Neural progenitor cell (in vitro differentiated cells): Measurements from ENCODE around the gene HOGA1. TPM values are rescaled to one million over a fixed set of nuclear protein-coding genes. Genes with fewer than 3 reads are reported as not detected.
A peak's percentile ranks its signal among the peaks of the same experiment; 100 is the strongest.
"Not testable (repeated sequence)": the region's sequence is repeated elsewhere in the genome, so short reads cannot be mapped to it uniquely, and the experiment has no call there.

Experiments
- DNase-seq: peaks from one replicate; pipeline ENCODE4 v3.0.0-alpha.2; 2016; ENCODE audit warnings: low spot score
- H2AFZ ChIP-seq: fragments of 200-600 bp; sonication (generic); replicated peaks from 2 replicates; pipeline ENCODE4 v1.6.1; 2016; ENCODE audit warnings: antibody characterized with exemption
- H3F3A ChIP-seq: fragments of 200-600 bp; sonication (generic); 2 replicates; pipeline ENCODE4 v1.6.1; 2016; ENCODE audit warnings: antibody characterized with exemption, low read depth
- H3K27ac ChIP-seq: fragments of 200-600 bp; sonication (generic); 2 replicates; pipeline ENCODE4 v1.5.1; 2016; ENCODE audit warnings: mild to moderate bottlenecking
- H3K27me3 ChIP-seq: fragments of 200-600 bp; sonication (generic); 2 replicates; pipeline ENCODE4 v1.6.1; 2016; ENCODE audit warnings: mild to moderate bottlenecking, moderate library complexity
- H3K36me3 ChIP-seq: fragments of 200-600 bp; sonication (generic); 2 replicates; pipeline ENCODE4 v1.5.1; 2016
- H3K4me1 ChIP-seq: fragments of 200-600 bp; sonication (generic); 2 replicates; pipeline ENCODE4 v1.6.1; 2016; ENCODE audit warnings: mixed run types
- H3K4me2 ChIP-seq: fragments of 200-600 bp; sonication (generic); 2 replicates; pipeline ENCODE4 v1.6.1; 2016
- H3K4me3 ChIP-seq: fragments of 200-600 bp; sonication (generic); 2 replicates; pipeline ENCODE4 v1.5.1; 2016
- H3K79me2 ChIP-seq: fragments of 200-600 bp; sonication (generic); 2 replicates; pipeline ENCODE4 v1.6.1; 2016; ENCODE audit warnings: low read depth
- H3K9ac ChIP-seq: fragments of 200-600 bp; sonication (generic); 2 replicates; pipeline ENCODE4 v1.6.1; 2016
- H3K9me3 ChIP-seq: fragments of 200-600 bp; sonication (generic); 2 replicates; pipeline ENCODE4 v1.5.1; 2016; ENCODE audit warnings: low read depth
- H4K20me1 ChIP-seq: fragments of 200-600 bp; sonication (generic); 2 replicates; pipeline ENCODE4 v1.6.1; 2016; ENCODE audit warnings: low read depth
- H3K27ac Mint-ChIP-seq: 3 replicates; pipeline ENCODE4 v1.8.0; 2021; ENCODE audit warnings: mixed read lengths
- H3K27me3 Mint-ChIP-seq: 2 replicates; pipeline ENCODE4 v1.8.0; 2022; ENCODE audit warnings: low read depth, mild to moderate bottlenecking, inconsistent platforms, moderate library complexity, mixed read lengths; ENCODE audit not compliant: insufficient read depth
- H3K36me3 Mint-ChIP-seq: 3 replicates; pipeline ENCODE4 v1.8.0; 2021; ENCODE audit warnings: mixed read lengths
- H3K4me1 Mint-ChIP-seq: 3 replicates; pipeline ENCODE4 v1.8.0; 2021; ENCODE audit warnings: mixed read lengths
- H3K4me3 Mint-ChIP-seq: 3 replicates; pipeline ENCODE4 v1.8.0; 2021; ENCODE audit warnings: mild to moderate bottlenecking, moderate library complexity, mixed read lengths
- H3K9me3 Mint-ChIP-seq: 3 replicates; pipeline ENCODE4 v1.8.0; 2020; ENCODE audit warnings: mixed read lengths
- EZH2 ChIP-seq: fragments of 200-600 bp; sonication (generic); IDR thresholded peaks from 2 replicates; pipeline ENCODE4 v1.6.1; 2017; ENCODE audit warnings: antibody characterized with exemption, mild to moderate bottlenecking, moderate library complexity
- EZH2phosphoT487 ChIP-seq: fragments of 200-600 bp; sonication (generic); IDR thresholded peaks from 2 replicates; pipeline ENCODE4 v1.6.1; 2017; ENCODE audit warnings: antibody characterized with exemption
- total RNA-seq: library from RNA; depleted of rRNA; stranded (reverse); fragments of >200 nt; gene quantifications from 2 replicates; pipeline ENCODE4 v1.2.3, GENCODE V29; 2015; ENCODE audit warnings: low replicate concordance
- TF ChIP-seq, protein P1 (sequence below): fragments of 200-600 bp; sonication (generic); IDR thresholded peaks from 2 replicates; pipeline ENCODE4 v1.5.1; 2017; ENCODE audit warnings: antibody characterized with exemption, mild to moderate bottlenecking

Gene HOGA1
- total RNA-seq, 1 donor from 2014 or later, result 0.17 TPM

DNA sequence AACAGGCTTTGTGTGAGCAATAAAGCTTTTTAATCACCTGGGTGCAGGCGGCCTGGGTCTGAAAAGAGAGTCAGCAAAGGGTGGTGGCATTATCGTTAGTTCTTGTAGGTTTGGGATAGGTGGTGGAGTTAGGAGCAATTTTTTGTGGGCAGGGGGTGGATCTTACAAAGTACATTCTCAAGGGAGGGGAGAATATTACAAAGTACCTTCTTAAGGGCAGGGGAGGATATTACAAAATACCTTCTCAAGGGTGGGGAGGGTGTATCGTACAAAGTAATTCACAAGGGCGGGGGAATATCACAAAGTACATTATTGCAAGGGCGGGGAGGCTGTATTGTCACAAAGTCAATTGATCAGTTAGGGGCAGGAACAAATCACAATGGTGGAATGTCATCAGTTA is 21.9 kb upstream of the HOGA1 start:
- not testable (repeated sequence) for H3K9me3 Mint-ChIP-seq, H3K4me3 ChIP-seq, H3K4me2 ChIP-seq, H3K4me3 Mint-ChIP-seq, H3K4me1 Mint-ChIP-seq, DNase-seq, H2AFZ ChIP-seq, H3K4me1 ChIP-seq, H3K9ac ChIP-seq, H3K27ac Mint-ChIP-seq, H3K27me3 Mint-ChIP-seq, H3K9me3 ChIP-seq, H3K36me3 ChIP-seq, H3K27ac ChIP-seq, H3K36me3 Mint-ChIP-seq, H3F3A ChIP-seq, H3K79me2 ChIP-seq, H3K27me3 ChIP-seq, H4K20me1 ChIP-seq

DNA sequence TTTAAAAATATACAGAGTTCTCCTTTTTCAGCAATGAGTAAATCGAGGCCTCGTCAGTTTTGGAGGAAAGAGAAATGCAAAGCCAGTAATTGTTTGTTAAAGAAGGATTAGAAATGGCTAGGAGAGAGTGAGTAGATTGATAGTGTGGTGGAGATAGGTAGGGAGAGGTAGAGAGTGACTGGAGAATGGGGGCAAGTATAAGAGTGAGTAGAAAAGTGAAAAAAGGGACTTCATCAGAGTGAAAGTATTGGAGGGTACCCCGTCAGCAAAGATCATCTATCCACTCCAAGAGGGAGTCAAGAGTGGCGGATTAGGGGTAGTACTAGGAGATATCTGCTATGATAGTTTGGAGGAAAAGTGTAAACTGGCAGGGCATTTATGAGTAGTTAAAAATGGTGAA is 20.9 kb upstream of the HOGA1 start:
- H3K4me3 Mint-ChIP-seq, result no peak overlapping the region
- Histone ChIP-seq H3K9me3 (no peaks in the 10 kb centered on the region), H3K79me2 (no peaks in the 10 kb centered on the region), H4K20me1 (no peaks in the 10 kb centered on the region), H3K36me3 (no peaks in the 10 kb centered on the region), H3K27me3 (no peaks in the 10 kb centered on the region), H3K9ac (no peak overlapping the region), H2AFZ (no peak overlapping the region), H3K27ac (no peak overlapping the region), H3K4me1 (no peaks in the 10 kb centered on the region), H3K4me3 (no peak overlapping the region), H3F3A (no peaks in the 10 kb centered on the region), H3K4me2 (no peak overlapping the region)
- DNase-seq, result no peak
- H3K27ac Mint-ChIP-seq, result no peak overlapping the region
- peaks cover 8% of the 10 kb centered on the region for H3K4me1 Mint-ChIP-seq
- H3K9me3 Mint-ChIP-seq, result peaks cover 3% of the 10 kb centered on the region
- H3K27me3 Mint-ChIP-seq, result no peaks in the 10 kb centered on the region
- TF ChIP-seq, protein P1, sequence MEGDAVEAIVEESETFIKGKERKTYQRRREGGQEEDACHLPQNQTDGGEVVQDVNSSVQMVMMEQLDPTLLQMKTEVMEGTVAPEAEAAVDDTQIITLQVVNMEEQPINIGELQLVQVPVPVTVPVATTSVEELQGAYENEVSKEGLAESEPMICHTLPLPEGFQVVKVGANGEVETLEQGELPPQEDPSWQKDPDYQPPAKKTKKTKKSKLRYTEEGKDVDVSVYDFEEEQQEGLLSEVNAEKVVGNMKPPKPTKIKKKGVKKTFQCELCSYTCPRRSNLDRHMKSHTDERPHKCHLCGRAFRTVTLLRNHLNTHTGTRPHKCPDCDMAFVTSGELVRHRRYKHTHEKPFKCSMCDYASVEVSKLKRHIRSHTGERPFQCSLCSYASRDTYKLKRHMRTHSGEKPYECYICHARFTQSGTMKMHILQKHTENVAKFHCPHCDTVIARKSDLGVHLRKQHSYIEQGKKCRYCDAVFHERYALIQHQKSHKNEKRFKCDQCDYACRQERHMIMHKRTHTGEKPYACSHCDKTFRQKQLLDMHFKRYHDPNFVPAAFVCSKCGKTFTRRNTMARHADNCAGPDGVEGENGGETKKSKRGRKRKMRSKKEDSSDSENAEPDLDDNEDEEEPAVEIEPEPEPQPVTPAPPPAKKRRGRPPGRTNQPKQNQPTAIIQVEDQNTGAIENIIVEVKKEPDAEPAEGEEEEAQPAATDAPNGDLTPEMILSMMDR, result no peak
- TF ChIP-seq EZH2 (no peak), EZH2phosphoT487 (no peak)
- H3K36me3 Mint-ChIP-seq, result peaks cover 1% of the 10 kb centered on the region

DNA sequence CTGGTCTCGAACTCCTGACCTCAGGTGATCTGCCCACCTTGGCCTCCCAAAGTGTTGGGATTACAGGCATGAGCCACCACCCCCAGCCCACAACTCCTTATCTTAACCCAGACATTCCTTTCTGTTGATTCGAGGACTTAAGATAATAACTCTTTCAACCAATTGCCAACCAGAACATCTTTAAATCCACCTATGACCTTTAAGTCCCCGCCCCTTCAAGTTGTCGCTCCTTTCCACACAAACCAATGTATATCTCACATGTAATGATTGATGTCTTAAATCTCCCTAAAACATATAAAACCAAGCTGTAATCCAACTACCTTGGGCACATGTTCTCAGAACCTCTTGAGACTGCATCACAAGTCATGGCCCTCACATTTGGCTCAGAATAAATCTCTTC is 19.4 kb upstream of the HOGA1 start:
- no peak for DNase-seq
- Mint-ChIP-seq H3K4me1 (peaks cover 8% of the 10 kb centered on the region), H3K36me3 (peaks cover 1% of the 10 kb centered on the region), H3K27me3 (peaks cover 4% of the 10 kb centered on the region), H3K9me3 (peaks cover 3% of the 10 kb centered on the region), H3K4me3 (no peak overlapping the region), H3K27ac (no peak overlapping the region)
- no peak for TF ChIP-seq EZH2phosphoT487
- H2AFZ ChIP-seq, result no peak overlapping the region
- no peaks in the 10 kb centered on the region for H3K9me3 ChIP-seq
- H3F3A ChIP-seq, result no peaks in the 10 kb centered on the region
- H3K27me3 ChIP-seq, result no peaks in the 10 kb centered on the region
- H3K27ac ChIP-seq, result no peak overlapping the region
- H3K9ac ChIP-seq, result no peak overlapping the region
- H3K4me1 ChIP-seq, result no peaks in the 10 kb centered on the region
- no peaks in the 10 kb centered on the region for H3K36me3 ChIP-seq
- no peaks in the 10 kb centered on the region for H4K20me1 ChIP-seq
- no peaks in the 10 kb centered on the region for H3K79me2 ChIP-seq
- no peak overlapping the region for H3K4me3 ChIP-seq
- no peak overlapping the region for H3K4me2 ChIP-seq

- Histone ChIP-seq H3K79me2 (no peaks in the 10 kb centered on the region), H3K4me2 (no peak overlapping the region), H3K4me3 (no peak overlapping the region), H3F3A (no peaks in the 10 kb centered on the region), H2AFZ (no peak overlapping the region), H3K9me3 (no peaks in the 10 kb centered on the region), H3K9ac (no peak overlapping the region), H4K20me1 (no peaks in the 10 kb centered on the region), H3K4me1 (no peaks in the 10 kb centered on the region), H3K36me3 (no peaks in the 10 kb centered on the region), H3K27me3 (no peaks in the 10 kb centered on the region), H3K27ac (no peak overlapping the region)
- Mint-ChIP-seq H3K9me3 (no peaks in the 10 kb centered on the region), H3K36me3 (no peaks in the 10 kb centered on the region), H3K27me3 (peaks cover 4% of the 10 kb centered on the region), H3K27ac (no peak overlapping the region), H3K4me3 (no peak overlapping the region), H3K4me1 (peaks cover 3% of the 10 kb centered on the region)
- DNase-seq, result no peak
- no peak for TF ChIP-seq EZH2
- no peak for TF ChIP-seq EZH2phosphoT487
Measured at GRCh38 chr10:97566336-97566996, 17.7 kb upstream of the HOGA1 start.

GRCh38 chr10:97567891-97568290 is 16.3 kb upstream of the HOGA1 start:
- Histone ChIP-seq H3K79me2 (no peaks in the 10 kb centered on the region), H3K27ac (no peak overlapping the region), H3K9me3 (no peaks in the 10 kb centered on the region), H3K36me3 (no peaks in the 10 kb centered on the region), H3K4me3 (no peak overlapping the region), H3K27me3 (no peaks in the 10 kb centered on the region), H3F3A (no peaks in the 10 kb centered on the region), H2AFZ (no peak overlapping the region), H4K20me1 (no peaks in the 10 kb centered on the region), H3K4me1 (no peaks in the 10 kb centered on the region), H3K9ac (no peak overlapping the region), H3K4me2 (no peak overlapping the region)
- H3K27ac Mint-ChIP-seq, result no peak overlapping the region
- TF ChIP-seq EZH2, result no peak
- no peak for TF ChIP-seq EZH2phosphoT487
- TF ChIP-seq, protein P1, result no peak
- H3K36me3 Mint-ChIP-seq, result no peaks in the 10 kb centered on the region
- no peaks in the 10 kb centered on the region for H3K4me1 Mint-ChIP-seq
- H3K4me3 Mint-ChIP-seq, result no peak overlapping the region
- H3K9me3 Mint-ChIP-seq, result no peaks in the 10 kb centered on the region
- DNase-seq, result peak; percentile 16
- peaks cover 4% of the 10 kb centered on the region for H3K27me3 Mint-ChIP-seq
